K562 (cell line): ENCODE data around the gene PPM1G. TPM values are rescaled to one million over a fixed set of nuclear protein-coding genes. Genes with fewer than 3 reads are reported as not detected.

Experiments
- BRF1 ChIP-seq: IDR thresholded peaks from 3 replicates; pipeline ENCODE4 v1.6.1; 2011; ENCODE audit warnings: borderline replicate concordance, mild to moderate bottlenecking; ENCODE audit not compliant: insufficient read length; ENCODE audit errors: extremely low read depth
- CCAR2 ChIP-seq: fragments of 200-400 bp; formaldehyde crosslinking; IDR thresholded peaks from 2 replicates; pipeline ENCODE4 v1.6.1; 2017; ENCODE audit warnings: mild to moderate bottlenecking, low read depth, low read length
- DACH1 ChIP-seq: fragments of 450-650 bp; IDR thresholded peaks from 2 replicates; pipeline ENCODE4 v1.6.1; 2018; ENCODE audit not compliant: partially characterized antibody
- IRF2 ChIP-seq: sonication (generic); formaldehyde crosslinking; IDR thresholded peaks from 2 replicates; pipeline ENCODE4 v1.8.1; 2022; ENCODE audit warnings: mild to moderate bottlenecking, missing genetic modification reagents
- NCOA1 ChIP-seq: fragments of 450-650 bp; IDR thresholded peaks from 2 replicates; pipeline ENCODE4 v1.6.1; 2016; ENCODE audit warnings: low read depth
- PHB2 ChIP-seq: fragments of 450-650 bp; IDR thresholded peaks from 2 replicates; pipeline ENCODE4 v1.6.1; 2017; ENCODE audit warnings: low read depth
- PHF21A ChIP-seq: fragments of 450-650 bp; IDR thresholded peaks from 2 replicates; pipeline ENCODE4 v1.6.1; 2017; ENCODE audit warnings: low read depth, borderline replicate concordance
- POLR2AphosphoS5 ChIP-seq: IDR thresholded peaks from 2 replicates; pipeline ENCODE4 v1.6.1; 2011; ENCODE audit warnings: mild to moderate bottlenecking, low read depth, low read length, moderate library complexity; ENCODE audit not compliant: control insufficient read depth, insufficient read depth
- SMAD1 ChIP-seq: fragments of 150-350 bp; IDR thresholded peaks from 2 replicates; pipeline ENCODE4 v1.6.1; 2014; ENCODE audit warnings: low read length, low read depth; ENCODE audit not compliant: partially characterized antibody
- STAT5A ChIP-seq: IDR thresholded peaks from 2 replicates; pipeline ENCODE4 v1.6.1; 2012; ENCODE audit warnings: low read length, inconsistent platforms, borderline replicate concordance
- ZNF696 ChIP-seq: fragments of 250-450 bp; sonication (Bioruptor Pico); conservative IDR thresholded peaks from 2 replicates; pipeline ENCODE4 v1.4.0; 2020; ENCODE audit warnings: mild to moderate bottlenecking, moderate library complexity
- polyA plus RNA-seq, 8 experiments: library from polyadenylated mRNA; depleted of rRNA in 4 of 8; stranded (reverse) in 5 of 8; unstranded in 3 of 8; fragments of >200 nt; fragmentation: Nextera tagmentation in 2 of 8; fragmentation: Illumina TruSeq in 1 of 8; extraction: Ambion mirVana in 2 of 8; extraction: Trizol in 1 of 8; gene quantifications; 2 replicates each; pipeline versions ENCODE4 v1.2.1 to v1.2.3, GENCODE V29; 2011 to 2014; ENCODE audit warnings: inconsistent platforms in 1 of 8, missing spikeins in 1 of 8
- total RNA-seq, 7 experiments: library from RNA; depleted of rRNA in 6 of 7; stranded (reverse); fragments of >200 nt in 6 of 7; fragmentation: Illumina TruSeq in 2 of 7; extraction: Trizol in 2 of 7; gene quantifications; 2 replicates each; pipeline versions ENCODE4 v1.2.1 to v1.2.3, GENCODE V29; 2011 to 2021; ENCODE audit warnings: low replicate concordance in 1 of 7
- TF ChIP-seq, protein P1 (sequence below): fragments of 450-650 bp; formaldehyde crosslinking; IDR thresholded peaks from 2 replicates; pipeline ENCODE4 v1.4.0; 2020; ENCODE audit warnings: mild to moderate bottlenecking, moderate library complexity
- TF ChIP-seq, protein P2 (sequence below): fragments of 200-600 bp; sonication (generic); IDR thresholded peaks from one replicate; pipeline ENCODE4 v1.6.1; 2012; ENCODE audit warnings: mild to moderate bottlenecking, low read depth, low read length, inconsistent platforms
- TF ChIP-seq, protein P3 (sequence below): sonication (generic); formaldehyde crosslinking; IDR thresholded peaks from 2 replicates; pipeline ENCODE4 v1.8.0; 2022; ENCODE audit warnings: mild to moderate bottlenecking, missing genetic modification reagents, borderline replicate concordance

The PPM1G gene
- total and polyA plus RNA-seq, 9 of the 15 experiments (the other 6 are each of a cell fraction or from before 2014, with no cell fraction given) = 61.7 to 230 (median 153) TPM

DNA sequence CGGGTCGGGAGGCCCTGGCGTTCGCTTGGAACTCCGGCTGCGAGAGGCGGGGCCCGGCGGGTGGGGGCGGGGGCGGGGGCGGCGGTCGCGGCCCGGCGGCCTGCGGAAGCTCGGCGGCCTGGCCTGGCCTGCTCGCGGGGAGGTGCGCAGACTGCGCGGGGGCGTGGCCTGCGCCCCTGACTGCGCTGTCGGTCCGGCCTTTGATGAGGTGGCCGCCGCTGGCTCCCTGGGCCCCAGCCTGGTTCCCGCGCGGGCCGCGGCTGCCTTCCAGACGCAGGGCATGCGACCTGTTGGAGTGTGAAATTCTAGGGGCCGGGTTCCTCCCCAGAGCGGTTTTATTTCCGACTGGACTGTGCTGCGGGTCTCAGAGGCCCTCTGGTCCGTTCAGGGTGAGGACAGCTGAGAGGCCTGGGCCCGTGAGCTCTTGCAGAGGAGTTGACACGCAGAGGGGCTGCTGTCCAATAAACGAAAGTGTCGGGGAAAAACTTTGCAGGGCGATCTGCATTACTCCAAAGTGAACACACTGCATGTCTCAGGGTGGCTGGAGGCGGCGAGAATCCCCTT is 19.7 kb upstream of the PPM1G start (continued):
- TF ChIP-seq, protein P1, sequence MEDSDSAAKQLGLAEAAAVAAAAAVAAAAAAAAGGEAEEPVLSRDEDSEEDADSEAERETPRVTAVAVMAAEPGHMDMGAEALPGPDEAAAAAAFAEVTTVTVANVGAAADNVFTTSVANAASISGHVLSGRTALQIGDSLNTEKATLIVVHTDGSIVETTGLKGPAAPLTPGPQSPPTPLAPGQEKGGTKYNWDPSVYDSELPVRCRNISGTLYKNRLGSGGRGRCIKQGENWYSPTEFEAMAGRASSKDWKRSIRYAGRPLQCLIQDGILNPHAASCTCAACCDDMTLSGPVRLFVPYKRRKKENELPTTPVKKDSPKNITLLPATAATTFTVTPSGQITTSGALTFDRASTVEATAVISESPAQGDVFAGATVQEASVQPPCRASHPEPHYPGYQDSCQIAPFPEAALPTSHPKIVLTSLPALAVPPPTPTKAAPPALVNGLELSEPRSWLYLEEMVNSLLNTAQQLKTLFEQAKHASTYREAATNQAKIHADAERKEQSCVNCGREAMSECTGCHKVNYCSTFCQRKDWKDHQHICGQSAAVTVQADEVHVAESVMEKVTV (CRISPR knock-in tag) = no peak
- no peak for TF ChIP-seq SMAD1
- TF ChIP-seq ZNF696 (CRISPR knock-in tag) = no peak
- TF ChIP-seq PHB2 = no peak
- no peak for TF ChIP-seq BRF1
- TF ChIP-seq DACH1 = no peak
- TF ChIP-seq, protein P2, sequence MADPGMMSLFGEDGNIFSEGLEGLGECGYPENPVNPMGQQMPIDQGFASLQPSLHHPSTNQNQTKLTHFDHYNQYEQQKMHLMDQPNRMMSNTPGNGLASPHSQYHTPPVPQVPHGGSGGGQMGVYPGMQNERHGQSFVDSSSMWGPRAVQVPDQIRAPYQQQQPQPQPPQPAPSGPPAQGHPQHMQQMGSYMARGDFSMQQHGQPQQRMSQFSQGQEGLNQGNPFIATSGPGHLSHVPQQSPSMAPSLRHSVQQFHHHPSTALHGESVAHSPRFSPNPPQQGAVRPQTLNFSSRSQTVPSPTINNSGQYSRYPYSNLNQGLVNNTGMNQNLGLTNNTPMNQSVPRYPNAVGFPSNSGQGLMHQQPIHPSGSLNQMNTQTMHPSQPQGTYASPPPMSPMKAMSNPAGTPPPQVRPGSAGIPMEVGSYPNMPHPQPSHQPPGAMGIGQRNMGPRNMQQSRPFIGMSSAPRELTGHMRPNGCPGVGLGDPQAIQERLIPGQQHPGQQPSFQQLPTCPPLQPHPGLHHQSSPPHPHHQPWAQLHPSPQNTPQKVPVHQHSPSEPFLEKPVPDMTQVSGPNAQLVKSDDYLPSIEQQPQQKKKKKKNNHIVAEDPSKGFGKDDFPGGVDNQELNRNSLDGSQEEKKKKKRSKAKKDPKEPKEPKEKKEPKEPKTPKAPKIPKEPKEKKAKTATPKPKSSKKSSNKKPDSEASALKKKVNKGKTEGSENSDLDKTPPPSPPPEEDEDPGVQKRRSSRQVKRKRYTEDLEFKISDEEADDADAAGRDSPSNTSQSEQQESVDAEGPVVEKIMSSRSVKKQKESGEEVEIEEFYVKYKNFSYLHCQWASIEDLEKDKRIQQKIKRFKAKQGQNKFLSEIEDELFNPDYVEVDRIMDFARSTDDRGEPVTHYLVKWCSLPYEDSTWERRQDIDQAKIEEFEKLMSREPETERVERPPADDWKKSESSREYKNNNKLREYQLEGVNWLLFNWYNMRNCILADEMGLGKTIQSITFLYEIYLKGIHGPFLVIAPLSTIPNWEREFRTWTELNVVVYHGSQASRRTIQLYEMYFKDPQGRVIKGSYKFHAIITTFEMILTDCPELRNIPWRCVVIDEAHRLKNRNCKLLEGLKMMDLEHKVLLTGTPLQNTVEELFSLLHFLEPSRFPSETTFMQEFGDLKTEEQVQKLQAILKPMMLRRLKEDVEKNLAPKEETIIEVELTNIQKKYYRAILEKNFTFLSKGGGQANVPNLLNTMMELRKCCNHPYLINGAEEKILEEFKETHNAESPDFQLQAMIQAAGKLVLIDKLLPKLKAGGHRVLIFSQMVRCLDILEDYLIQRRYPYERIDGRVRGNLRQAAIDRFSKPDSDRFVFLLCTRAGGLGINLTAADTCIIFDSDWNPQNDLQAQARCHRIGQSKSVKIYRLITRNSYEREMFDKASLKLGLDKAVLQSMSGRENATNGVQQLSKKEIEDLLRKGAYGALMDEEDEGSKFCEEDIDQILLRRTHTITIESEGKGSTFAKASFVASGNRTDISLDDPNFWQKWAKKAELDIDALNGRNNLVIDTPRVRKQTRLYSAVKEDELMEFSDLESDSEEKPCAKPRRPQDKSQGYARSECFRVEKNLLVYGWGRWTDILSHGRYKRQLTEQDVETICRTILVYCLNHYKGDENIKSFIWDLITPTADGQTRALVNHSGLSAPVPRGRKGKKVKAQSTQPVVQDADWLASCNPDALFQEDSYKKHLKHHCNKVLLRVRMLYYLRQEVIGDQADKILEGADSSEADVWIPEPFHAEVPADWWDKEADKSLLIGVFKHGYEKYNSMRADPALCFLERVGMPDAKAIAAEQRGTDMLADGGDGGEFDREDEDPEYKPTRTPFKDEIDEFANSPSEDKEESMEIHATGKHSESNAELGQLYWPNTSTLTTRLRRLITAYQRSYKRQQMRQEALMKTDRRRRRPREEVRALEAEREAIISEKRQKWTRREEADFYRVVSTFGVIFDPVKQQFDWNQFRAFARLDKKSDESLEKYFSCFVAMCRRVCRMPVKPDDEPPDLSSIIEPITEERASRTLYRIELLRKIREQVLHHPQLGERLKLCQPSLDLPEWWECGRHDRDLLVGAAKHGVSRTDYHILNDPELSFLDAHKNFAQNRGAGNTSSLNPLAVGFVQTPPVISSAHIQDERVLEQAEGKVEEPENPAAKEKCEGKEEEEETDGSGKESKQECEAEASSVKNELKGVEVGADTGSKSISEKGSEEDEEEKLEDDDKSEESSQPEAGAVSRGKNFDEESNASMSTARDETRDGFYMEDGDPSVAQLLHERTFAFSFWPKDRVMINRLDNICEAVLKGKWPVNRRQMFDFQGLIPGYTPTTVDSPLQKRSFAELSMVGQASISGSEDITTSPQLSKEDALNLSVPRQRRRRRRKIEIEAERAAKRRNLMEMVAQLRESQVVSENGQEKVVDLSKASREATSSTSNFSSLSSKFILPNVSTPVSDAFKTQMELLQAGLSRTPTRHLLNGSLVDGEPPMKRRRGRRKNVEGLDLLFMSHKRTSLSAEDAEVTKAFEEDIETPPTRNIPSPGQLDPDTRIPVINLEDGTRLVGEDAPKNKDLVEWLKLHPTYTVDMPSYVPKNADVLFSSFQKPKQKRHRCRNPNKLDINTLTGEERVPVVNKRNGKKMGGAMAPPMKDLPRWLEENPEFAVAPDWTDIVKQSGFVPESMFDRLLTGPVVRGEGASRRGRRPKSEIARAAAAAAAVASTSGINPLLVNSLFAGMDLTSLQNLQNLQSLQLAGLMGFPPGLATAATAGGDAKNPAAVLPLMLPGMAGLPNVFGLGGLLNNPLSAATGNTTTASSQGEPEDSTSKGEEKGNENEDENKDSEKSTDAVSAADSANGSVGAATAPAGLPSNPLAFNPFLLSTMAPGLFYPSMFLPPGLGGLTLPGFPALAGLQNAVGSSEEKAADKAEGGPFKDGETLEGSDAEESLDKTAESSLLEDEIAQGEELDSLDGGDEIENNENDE = no peak
- TF ChIP-seq CCAR2 = no peak
- TF ChIP-seq POLR2AphosphoS5 = peak; percentile 59; the same call in 1 of the 2 replicates
- no peak for TF ChIP-seq STAT5A
- no peak for TF ChIP-seq NCOA1
- TF ChIP-seq, protein P3, sequence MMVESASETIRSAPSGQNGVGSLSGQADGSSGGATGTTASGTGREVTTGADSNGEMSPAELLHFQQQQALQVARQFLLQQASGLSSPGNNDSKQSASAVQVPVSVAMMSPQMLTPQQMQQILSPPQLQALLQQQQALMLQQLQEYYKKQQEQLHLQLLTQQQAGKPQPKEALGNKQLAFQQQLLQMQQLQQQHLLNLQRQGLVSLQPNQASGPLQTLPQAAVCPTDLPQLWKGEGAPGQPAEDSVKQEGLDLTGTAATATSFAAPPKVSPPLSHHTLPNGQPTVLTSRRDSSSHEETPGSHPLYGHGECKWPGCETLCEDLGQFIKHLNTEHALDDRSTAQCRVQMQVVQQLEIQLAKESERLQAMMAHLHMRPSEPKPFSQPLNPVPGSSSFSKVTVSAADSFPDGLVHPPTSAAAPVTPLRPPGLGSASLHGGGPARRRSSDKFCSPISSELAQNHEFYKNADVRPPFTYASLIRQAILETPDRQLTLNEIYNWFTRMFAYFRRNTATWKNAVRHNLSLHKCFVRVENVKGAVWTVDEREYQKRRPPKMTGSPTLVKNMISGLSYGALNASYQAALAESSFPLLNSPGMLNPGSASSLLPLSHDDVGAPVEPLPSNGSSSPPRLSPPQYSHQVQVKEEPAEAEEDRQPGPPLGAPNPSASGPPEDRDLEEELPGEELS (CRISPR knock-in tag) = no peak
- TF ChIP-seq PHF21A = no peak
- TF ChIP-seq IRF2 (CRISPR knock-in tag) = no peak
